HepG2 (cell line): ENCODE measurements around the gene KRT81. TPM values are rescaled to one million over a fixed set of nuclear protein-coding genes. Genes with fewer than 3 reads are reported as not detected.
"Not testable (repeated sequence)": the region's sequence is repeated elsewhere in the genome, so short reads cannot be mapped to it uniquely, and the experiment has no call there.

Experiments
- ATAC-seq: fragments of 200-7000 bp; cut with Tn5 transposase; 3 replicates; pipeline ENCODE4 v1.9.1; 2020; ENCODE audit warnings: mild to moderate bottlenecking, moderate library complexity
- BruUV-seq: library from RNA; stranded (reverse); fragments of 400-500 nt; replicated peaks from 2 replicates; lab custom pipeline; 2021; lab: Mats Ljungman, UMichigan
- CTCF ChIA-PET: fragments of 300-600 bp; formaldehyde crosslinking; extraction: SDS; loops from one replicate; lab custom pipeline; 2021; ENCODE audit warnings: low total read pairs, inconsistent platforms, low intra/inter-chr PET ratio; lab: Yijun Ruan, JAX
- POLR2A ChIA-PET: fragments of 350-600 bp; sonication (Branson Sonifier 250); formaldehyde crosslinking; loops from one replicate; lab custom pipeline; 2020; ENCODE audit warnings: antibody characterized with exemption, inconsistent platforms; lab: Yijun Ruan, JAX
- DNase-seq: peaks from one replicate; pipeline ENCODE4 v3.0.0-alpha.2; 2015; ENCODE audit warnings: low spot score
- FAIRE-seq: peaks from 3 replicates; lab custom pipeline; 2011; peaks lifted over from hg19 to GRCh38; lab: Jason Lieb, UNC
- H2AFZ ChIP-seq: one replicate; pipeline ENCODE4 v1.6.1; 2011; ENCODE audit warnings: low read length, inconsistent platforms
- H3K27ac ChIP-seq: fragments of 300-600 bp; 3 replicates; pipeline ENCODE4 v1.8.0; 2011; ENCODE audit warnings: mixed run types, mild to moderate bottlenecking, mixed read lengths, low read length, inconsistent platforms; ENCODE audit not compliant: insufficient read depth; ENCODE audit errors: extremely low read length
- H3K27me3 ChIP-seq, 2 experiments: fragments of 200-600 bp in 1 of 2; 2 replicates in 1 of 2; 3 replicates in 1 of 2; pipeline versions ENCODE4 v1.6.0 to v1.8.0; 2011; ENCODE audit warnings: low read length in 2 of 2, mild to moderate bottlenecking in 2 of 2, moderate library complexity in 2 of 2, inconsistent platforms in 1 of 2; ENCODE audit not compliant: insufficient read depth in 2 of 2, control insufficient read depth in 1 of 2
- H3K36me3 ChIP-seq, 2 experiments: fragments of 200-600 bp in 1 of 2; replicated peaks in 1 of 2; 2 replicates in 1 of 2; 3 replicates in 1 of 2; pipeline versions ENCODE4 v1.5.1 to v1.8.0; 2011; ENCODE audit warnings: low read length in 2 of 2, inconsistent platforms in 1 of 2; ENCODE audit not compliant: insufficient read depth in 2 of 2, control insufficient read depth in 1 of 2
- H3K4me1 ChIP-seq: 2 replicates; pipeline ENCODE4 v1.5.1; 2012; ENCODE audit warnings: low read length, inconsistent platforms; ENCODE audit not compliant: insufficient read depth
- H3K4me2 ChIP-seq: 2 replicates; pipeline ENCODE4 v1.6.0; 2011; ENCODE audit warnings: low read depth, low read length, inconsistent platforms
- H3K4me3 ChIP-seq, 3 experiments: fragments of 200-600 bp in 1 of 3; sonication (generic), shearing (Covaris generic) in 1 of 3; replicated peaks in 1 of 3; 2 replicates each; pipeline ENCODE4 v1.5.1; 2011 to 2016; ENCODE audit warnings: low read length in 3 of 3, inconsistent platforms in 2 of 3, low read depth in 2 of 3, mild to moderate bottlenecking in 2 of 3, control low read depth in 1 of 3, mixed read lengths in 1 of 3; ENCODE audit not compliant: insufficient read depth in 1 of 3
- H3K79me2 ChIP-seq: one replicate; pipeline ENCODE4 v1.6.1; 2011; ENCODE audit warnings: low read length, inconsistent platforms; ENCODE audit not compliant: insufficient read depth
- H3K9ac ChIP-seq: 2 replicates; pipeline ENCODE4 v1.6.0; 2011; ENCODE audit warnings: mild to moderate bottlenecking, low read depth, low read length, inconsistent platforms; ENCODE audit not compliant: insufficient read depth
- H3K9me3 ChIP-seq: 2 replicates; pipeline ENCODE4 v1.5.1; 2012; ENCODE audit warnings: mild to moderate bottlenecking, low read length
- H4K20me1 ChIP-seq: 2 replicates; pipeline ENCODE4 v1.6.0; 2011; ENCODE audit warnings: inconsistent platforms, mild to moderate bottlenecking, low read length, moderate library complexity; ENCODE audit not compliant: insufficient read depth
- SP1 ChIP-seq, 2 experiments: fragments of 450-650 bp in 1 of 2; sonication (generic) in 1 of 2; formaldehyde crosslinking in 1 of 2; IDR thresholded peaks; 2 replicates each; pipeline versions ENCODE4 v1.4.0 to v1.6.1; 2016 to 2020; ENCODE audit warnings: missing genetic modification reagents in 1 of 2
- STAT5B ChIP-seq: sonication (generic); formaldehyde crosslinking; IDR thresholded peaks from 2 replicates; pipeline ENCODE4 v1.4.0; 2020; ENCODE audit warnings: missing genetic modification reagents
- WGBS: methylation state at CpG from one replicate; pipeline ENCODE4 v1.1.6; 2017; ENCODE audit warnings: low lambda C conversion rate; 5-methylcytosine and 5-hydroxymethylcytosine counted together
- in situ Hi-C: cut with HindIII; loops from 2 replicates; pipeline ENCODE4 v1.10.0; 2017; ENCODE audit warnings: low pct_unique_long_range_greater_than_20kb; ENCODE audit not compliant: extremely low pct_ligation_motif_present
- intact Hi-C: fragments of 100-400 bp; cut with micrococcal nuclease; formaldehyde crosslinking; loops from one replicate; pipeline ENCODE4 v1.10.0; 2022; ENCODE audit not compliant: unreplicated experiment
- polyA plus RNA-seq, 8 experiments: library from polyadenylated mRNA; depleted of rRNA in 3 of 8; stranded (reverse) in 7 of 8; unstranded in 1 of 8; fragments of >200 nt; fragmentation: Illumina TruSeq in 4 of 8; extraction: Trizol in 4 of 8; gene quantifications; 2 replicates each; pipeline versions ENCODE4 v1.2.1 to v1.2.3, GENCODE V29; 2011 to 2016; ENCODE audit warnings: low read depth in 4 of 8, missing spikeins in 1 of 8, mixed read lengths in 1 of 8; ENCODE audit not compliant: insufficient read depth in 1 of 8
- total RNA-seq, 5 experiments: library from RNA; depleted of rRNA; stranded (reverse); fragments of >200 nt; fragmentation: Illumina TruSeq; extraction: Trizol; gene quantifications; 2 replicates each; pipeline ENCODE4 v1.2.3, GENCODE V29; 2016; ENCODE audit warnings: low read depth in 1 of 5

KRT81 gene
- total and polyA plus RNA-seq, 2 of the 13 experiments (the other 11 are each of a cell fraction or from before 2014, with no cell fraction given), result not detected

DNA sequence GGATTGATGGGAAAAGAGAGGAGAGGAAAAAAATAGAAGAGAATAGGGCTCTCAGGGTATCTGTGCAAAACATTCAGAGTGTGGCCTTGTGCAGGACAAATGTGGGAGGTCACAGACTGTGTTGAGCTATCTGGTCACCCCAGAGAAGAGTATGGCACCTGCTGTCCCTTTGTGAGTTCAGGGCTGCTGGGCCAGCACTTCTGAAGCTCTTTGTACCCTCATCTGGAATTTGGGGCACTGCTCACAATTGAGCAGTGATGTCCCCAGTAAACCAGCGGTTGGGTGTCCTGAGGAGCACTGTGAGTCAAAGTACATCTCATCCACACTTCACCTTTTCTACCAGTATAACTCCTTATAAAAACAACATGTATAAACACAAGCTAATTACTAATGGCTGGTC, 2.6 kb upstream of the KRT81 start:
- DNase-seq, result no peak
- TF ChIP-seq SP1 (IDR thresholded peaks at IDR 0.05) (no peak), SP1 (CRISPR knock-in tag; IDR thresholded peaks at IDR 0.05) (no peak), STAT5B (no peak)
- Histone ChIP-seq H3K9ac (no peak overlapping the region), H3K4me3 (no peak overlapping the region), H3K9me3 (no peaks in the 10 kb centered on the region), H3K27ac (no peak overlapping the region), H2AFZ (no peak overlapping the region), H4K20me1 (no peaks in the 10 kb centered on the region), H3K36me3 (no peaks in the 10 kb centered on the region), H3K79me2 (no peaks in the 10 kb centered on the region), H3K4me2 (no peak overlapping the region), H3K27me3 (peaks cover 2 to 6% of the 10 kb centered on the region in 2 experiments; a peak in 1 of 5 replicates), H3K4me1 (no peaks in the 10 kb centered on the region)
- ChIA-PET POLR2A (no interaction called here), CTCF (no interaction called here)
- in situ Hi-C loops (no loop called here), intact Hi-C loops (no loop called here)
- no peak for ATAC-seq
- no TSS peak for BruUV-seq
- FAIRE-seq, result no peak
- 6% methylated on average over 1 of the region's 1 CpG for WGBS

DNA sequence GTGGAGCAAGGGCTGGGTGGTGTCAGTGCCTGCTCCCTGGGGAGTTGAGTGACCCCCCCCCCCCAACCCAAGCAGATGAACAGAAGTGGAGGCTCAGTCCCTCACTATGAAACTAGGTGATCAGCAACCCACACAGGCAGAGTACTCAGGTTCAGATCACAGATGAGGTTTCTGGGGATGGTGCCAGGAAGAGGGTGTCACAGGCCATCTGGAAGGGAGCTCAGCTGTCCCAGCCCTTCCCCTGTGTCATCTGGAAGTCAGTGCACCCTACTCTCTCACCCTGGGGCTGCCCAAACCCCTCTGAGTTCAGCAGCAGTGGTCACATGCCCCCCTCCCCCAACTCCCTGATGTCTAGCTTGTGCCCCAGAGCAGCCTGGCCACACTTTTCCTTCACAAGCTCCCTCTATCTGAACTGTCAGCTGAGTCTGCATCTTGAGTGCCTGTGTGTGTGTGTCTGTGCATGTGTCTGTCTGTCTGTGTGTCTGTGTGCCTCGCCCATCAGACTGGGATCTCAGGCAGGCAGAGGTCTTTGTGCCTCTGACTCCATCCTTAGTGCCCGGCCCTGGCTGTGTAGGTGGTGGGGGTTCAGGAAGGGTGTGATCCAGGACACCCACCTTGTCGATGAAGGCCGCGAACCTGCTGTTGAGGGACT, 725 bp downstream of the KRT81 start:
- H3K4me2 ChIP-seq, CTCF ChIA-PET, DNase-seq, H3K4me3 ChIP-seq, H3K79me2 ChIP-seq, FAIRE-seq, in situ Hi-C loops, intact Hi-C loops, POLR2A ChIA-PET, H3K36me3 ChIP-seq, H2AFZ ChIP-seq, H3K27me3 ChIP-seq, BruUV-seq, H4K20me1 ChIP-seq, ATAC-seq, H3K9me3 ChIP-seq, H3K4me1 ChIP-seq, H3K9ac ChIP-seq, H3K27ac ChIP-seq: not testable (repeated sequence)
- WGBS, result no CpG with 5 or more reads among the region's 5 CpGs

DNA sequence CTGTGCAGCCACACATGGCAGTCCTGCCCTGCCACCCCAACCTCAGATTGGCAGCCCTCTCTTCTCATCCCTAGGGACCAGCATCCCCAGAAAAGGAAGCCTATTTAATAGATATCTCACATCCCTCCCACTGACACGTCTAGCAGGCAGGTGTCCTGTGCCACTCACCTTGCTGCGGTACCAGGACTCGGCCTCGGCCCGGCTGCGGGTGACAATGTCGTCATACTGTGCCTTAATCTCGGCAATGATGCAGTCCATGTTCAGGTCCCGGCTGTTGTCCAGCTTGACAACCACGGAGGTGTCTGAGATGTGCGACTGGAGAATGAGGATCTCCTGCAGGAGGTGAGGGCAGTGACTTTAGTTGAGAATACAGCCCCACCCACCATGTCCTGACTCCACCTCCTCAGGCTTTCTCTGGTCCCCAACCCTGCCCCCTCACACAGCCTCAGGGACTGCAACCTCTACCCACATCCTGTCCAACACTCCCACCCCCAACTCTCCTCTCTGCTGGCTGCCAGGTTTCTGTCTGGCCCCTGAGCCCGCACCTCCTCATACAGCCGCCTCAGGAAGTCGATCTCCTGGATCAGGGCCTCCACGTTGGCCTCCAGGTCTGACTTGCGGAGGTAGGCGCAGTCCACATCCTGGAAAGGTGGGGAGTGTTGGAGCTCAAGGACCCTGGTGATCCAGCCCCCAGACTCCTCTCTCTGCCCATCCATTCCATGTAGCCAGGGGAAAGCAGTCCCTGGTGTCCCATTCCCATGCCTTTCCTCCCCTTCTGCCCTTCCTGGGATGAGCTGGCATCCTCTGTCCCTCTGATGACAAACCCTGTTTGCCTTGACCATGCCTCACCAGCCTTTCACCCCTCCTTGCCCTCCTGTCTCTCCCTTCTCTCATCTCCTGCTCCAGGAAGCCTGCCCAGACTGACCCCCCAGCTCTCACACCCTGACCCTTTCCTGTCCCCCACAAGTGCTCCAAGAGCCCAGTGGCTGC, 3.2 kb downstream of the KRT81 start:
- ATAC-seq, H3K4me2 ChIP-seq, H3K27me3 ChIP-seq, H3K36me3 ChIP-seq, DNase-seq, H3K9ac ChIP-seq, H2AFZ ChIP-seq, H3K9me3 ChIP-seq, intact Hi-C loops, H3K4me1 ChIP-seq, POLR2A ChIA-PET, H3K4me3 ChIP-seq, in situ Hi-C loops, H3K79me2 ChIP-seq, BruUV-seq, H3K27ac ChIP-seq, CTCF ChIA-PET, H4K20me1 ChIP-seq, FAIRE-seq: not testable (repeated sequence)
- WGBS, result 29% methylated on average over 6 of the region's 17 CpGs
